Cardiac septum (tissue), 1 donor: ENCODE measurements around the gene C2CD2. TPM values are rescaled to one million over a fixed set of nuclear protein-coding genes. Genes with fewer than 3 reads are reported as not detected.
"Not testable (repeated sequence)": the region's sequence is repeated elsewhere in the genome, so short reads cannot be mapped to it uniquely, and the experiment has no call there.

Experiments
- DNase-seq: peaks from one replicate; pipeline ENCODE4 v3.0.0-alpha.2; 2020; ENCODE audit warnings: low spot score
- intact Hi-C: fragments of 100-400 bp; cut with DNase I; formaldehyde crosslinking; loops from one replicate; pipeline ENCODE4 v1.14.0; 2022
- total RNA-seq: library from RNA; stranded (reverse); fragmentation: NEBNext Ultra II Directional; extraction: Animal tissue kit (Norgen Biotek cat#: 25700); gene quantifications from one replicate; pipeline ENCODE4 v1.2.1, GENCODE V29; 2021
- donor health status: DM: no; HTN: no; CAD: no.

Gene C2CD2
- total RNA-seq, 1 donor from 2014 or later = 7.7 TPM

GRCh38 chr21:41960386-41960785, 6.6 kb upstream of the C2CD2 start:
- no peak for DNase-seq
- intact Hi-C loops = no loop called here

GRCh38 chr21:41959697-41960096, 5.9 kb upstream of the C2CD2 start:
- intact Hi-C loops = loop anchor here (10.0 kb wide), 1 partner anchor 155 kb away; no protein-coding TSS in a partner anchor
- DNase-seq = not testable (repeated sequence)

- DNase-seq = no peak
- intact Hi-C loops = loop anchor here (10.0 kb wide), 1 partner anchor 156 kb away; no protein-coding TSS in a partner anchor
Measured at GRCh38 chr21:41958886-41959563, 5.2 kb upstream of the C2CD2 start.

GRCh38 chr21:41957991-41958766, 4.4 kb upstream of the C2CD2 start:
- DNase-seq = peak; percentile 88
- intact Hi-C loops = loop anchor here (2.0 to 10.0 kb wide), 2 partner anchors 51 to 157 kb away; no protein-coding TSS in a partner anchor

GRCh38 chr21:41956926-41957729, 3.3 kb upstream of the C2CD2 start:
- no peak for DNase-seq
- intact Hi-C loops = loop anchor here (2.0 to 10.0 kb wide), 2 partner anchors 52 to 158 kb away; no protein-coding TSS in a partner anchor

GRCh38 chr21:41955516-41955915, 1.7 kb upstream of the C2CD2 start:
- intact Hi-C loops = loop anchor here (10.0 kb wide), 1 partner anchor 159 kb away; no protein-coding TSS in a partner anchor
- peak; percentile 39 for DNase-seq

GRCh38 chr21:41954654-41955499, 1.1 kb upstream of the C2CD2 start:
- peak; percentile 29 for DNase-seq
- intact Hi-C loops = loop anchor here (10.0 kb wide), 1 partner anchor 160 kb away; no protein-coding TSS in a partner anchor

- intact Hi-C loops = loop anchor here (10.0 kb wide), 1 partner anchor 161 kb away; no protein-coding TSS in a partner anchor
- DNase-seq = no peak
Measured at GRCh38 chr21:41953249-41953830, 478 bp downstream of the C2CD2 start.

GRCh38 chr21:41952568-41953248, 1.1 kb downstream of the C2CD2 start:
- intact Hi-C loops = loop anchor here (10.0 kb wide), 1 partner anchor 162 kb away; no protein-coding TSS in a partner anchor
- no peak for DNase-seq

GRCh38 chr21:41951876-41952567, 1.8 kb downstream of the C2CD2 start:
- intact Hi-C loops = loop anchor here (10.0 kb wide), 1 partner anchor 163 kb away; no protein-coding TSS in a partner anchor

GRCh38 chr21:41950941-41951351, 2.9 kb downstream of the C2CD2 start:
- intact Hi-C loops = loop anchor here (10.0 kb wide), 1 partner anchor 164 kb away; no protein-coding TSS in a partner anchor

More at GRCh38 chr21:41951876-41952567, 1.8 kb downstream of the C2CD2 start:
- no peak for DNase-seq

GRCh38 chr21:41949631-41950030, 4.2 kb downstream of the C2CD2 start:
- intact Hi-C loops = loop anchor here (10.0 kb wide), 1 partner anchor 165 kb away; no protein-coding TSS in a partner anchor
- not testable (repeated sequence) for DNase-seq

More at GRCh38 chr21:41950941-41951351, 2.9 kb downstream of the C2CD2 start:
- no peak for DNase-seq

- intact Hi-C loops = no loop called here
- no peak for DNase-seq
Measured at GRCh38 chr21:41948901-41949300, 4.9 kb downstream of the C2CD2 start.

- intact Hi-C loops = no loop called here
- no peak for DNase-seq
Measured at GRCh38 chr21:41948078-41948895, 5.5 kb downstream of the C2CD2 start.

- intact Hi-C loops = no loop called here
Measured at GRCh38 chr21:41945982-41946381, 7.8 kb downstream of the C2CD2 start.

GRCh38 chr21:41943851-41944250, 10.0 kb downstream of the C2CD2 start:
- no peak for DNase-seq

More at GRCh38 chr21:41945982-41946381, 7.8 kb downstream of the C2CD2 start:
- no peak for DNase-seq

More at GRCh38 chr21:41943851-41944250, 10.0 kb downstream of the C2CD2 start:
- intact Hi-C loops = no loop called here
